Liver (tissue), 9 donors: ENCODE results near the gene ATP11A. TPM values are rescaled to one million over a fixed set of nuclear protein-coding genes. Genes with fewer than 3 reads are reported as not detected.

ENCODE experiments used
- DNase-seq: peaks from one replicate; pipeline ENCODE4 v3.0.0-alpha.2; 2017; ENCODE audit warnings: low spot score
- H3K27ac ChIP-seq, 2 donors: one replicate each; pipeline ENCODE4 v1.7.0; 2013; ENCODE audit warnings: inconsistent platforms in 2 of 2, low read length in 2 of 2, control low read depth in 1 of 2, low read depth in 1 of 2, mild to moderate bottlenecking in 1 of 2
- H3K27me3 ChIP-seq, 4 donors: one replicate each; pipeline versions ENCODE4 v1.6.1 to v1.7.0; 2013; ENCODE audit warnings: low read length in 3 of 4, inconsistent platforms in 1 of 4, mild to moderate bottlenecking in 1 of 4, moderate library complexity in 1 of 4; ENCODE audit not compliant: control insufficient read depth in 4 of 4, insufficient read depth in 4 of 4
- H3K36me3 ChIP-seq, 4 donors: one replicate each; pipeline versions ENCODE4 v1.6.1 to v1.7.0; 2013; ENCODE audit warnings: low read length in 3 of 4, mild to moderate bottlenecking in 3 of 4, low read depth in 1 of 4, moderate library complexity in 1 of 4; ENCODE audit not compliant: control insufficient read depth in 4 of 4, insufficient read depth in 3 of 4
- H3K4me1 ChIP-seq, 4 donors: one replicate each; pipeline versions ENCODE4 v1.6.1 to v1.7.0; 2013; ENCODE audit warnings: low read length in 3 of 4, mild to moderate bottlenecking in 3 of 4, moderate library complexity in 1 of 4; ENCODE audit not compliant: control insufficient read depth in 4 of 4, insufficient read depth in 4 of 4
- H3K4me3 ChIP-seq, 3 donors: one replicate each; pipeline versions ENCODE4 v1.6.1 to v1.7.0; 2013; ENCODE audit warnings: low read length in 3 of 3, control low read depth in 1 of 3, low read depth in 1 of 3, mild to moderate bottlenecking in 1 of 3
- H3K9ac ChIP-seq, 2 donors: one replicate each; pipeline ENCODE4 v1.7.0; 2013; ENCODE audit warnings: low read length in 2 of 2, mild to moderate bottlenecking in 2 of 2, moderate library complexity in 2 of 2, control low read depth in 1 of 2, low read depth in 1 of 2
- H3K9me3 ChIP-seq, 4 donors: one replicate each; pipeline versions ENCODE4 v1.6.1 to v1.7.0; 2013; ENCODE audit warnings: low read length in 3 of 4; ENCODE audit not compliant: control insufficient read depth in 4 of 4
- ATF3 ChIP-seq: IDR thresholded peaks from 2 replicates; pipeline ENCODE4 v1.6.1; 2016; ENCODE audit warnings: antibody characterized with exemption
- CTCF ChIP-seq: fragments of 150-350 bp; IDR thresholded peaks from 2 replicates; pipeline ENCODE4 v1.5.1; 2017; ENCODE audit warnings: improper control_type of control experiment, low read depth, low read length; ENCODE audit not compliant: missing input control
- EGR1 ChIP-seq, 2 donors: IDR thresholded peaks; 2 replicates each; pipeline ENCODE4 v1.6.1; 2016 to 2018; ENCODE audit warnings: antibody characterized with exemption in 2 of 2, low read depth in 2 of 2
- FOXA2 ChIP-seq: IDR thresholded peaks from 2 replicates; pipeline ENCODE4 v1.6.1; 2016; ENCODE audit warnings: antibody characterized with exemption
- GABPA ChIP-seq, 2 donors: IDR thresholded peaks in 1 of 2; conservative IDR thresholded peaks in 1 of 2; 2 replicates each; pipeline ENCODE4 v1.6.1; 2016; ENCODE audit warnings: antibody characterized with exemption in 2 of 2, mild to moderate bottlenecking in 1 of 2, moderate library complexity in 1 of 2
- HNF4A ChIP-seq, 2 donors: conservative IDR thresholded peaks; 2 replicates each; pipeline ENCODE4 v1.6.1; 2016; ENCODE audit warnings: antibody characterized with exemption in 2 of 2, mild to moderate bottlenecking in 2 of 2
- HNF4G ChIP-seq: IDR thresholded peaks from 2 replicates; pipeline ENCODE4 v1.6.1; 2016; ENCODE audit warnings: antibody characterized with exemption
- JUND ChIP-seq, 2 donors: IDR thresholded peaks; 2 replicates each; pipeline ENCODE4 v1.6.1; 2016; ENCODE audit warnings: antibody characterized with exemption in 2 of 2
- MAX ChIP-seq: IDR thresholded peaks from 2 replicates; pipeline ENCODE4 v1.6.1; 2016; ENCODE audit warnings: antibody characterized with exemption
- REST ChIP-seq: IDR thresholded peaks from 2 replicates; pipeline ENCODE4 v1.6.1; 2016; ENCODE audit warnings: antibody characterized with exemption, mild to moderate bottlenecking
- YY1 ChIP-seq: IDR thresholded peaks from 2 replicates; pipeline ENCODE4 v1.6.1; 2016; ENCODE audit warnings: antibody characterized with exemption, mild to moderate bottlenecking
- WGBS: extraction: QIAGEN DNeasy Blood & Tissue Kit; methylation state at CpG from one replicate; pipeline ENCODE4 v1.1.7; 2013; 5-methylcytosine and 5-hydroxymethylcytosine counted together
- polyA plus RNA-seq, 2 donors: library from polyadenylated mRNA; stranded (reverse) in 1 of 2; unstranded in 1 of 2; fragments of 200-250 nt in 1 of 2; fragments of >200 nt in 1 of 2; fragmentation: Nextera tagmentation in 1 of 2; extraction: Ambion mirVana in 1 of 2; gene quantifications; one replicate each; pipeline versions ENCODE4 v1.2.1 to v1.2.3, GENCODE V29; 2013 to 2015
- total RNA-seq, 2 donors: library from RNA; depleted of rRNA; stranded (reverse); fragments of >200 nt; gene quantifications; one replicate each; pipeline ENCODE4 v1.2.3, GENCODE V29; 2014
- donor health status: healthy.
- donor health status: healthy.
- donor health status: healthy.
- donor health status: healthy.
- donor health status: healthy.

ATP11A gene
- total and polyA plus RNA-seq, 4 donors = 8.7 to 27.9 (median 13.8) TPM

GRCh38 chr13:112651750-112652511, 37.9 kb upstream of the ATP11A start:
- no peak for DNase-seq
- 72% methylated on average over 7 of the region's 7 CpGs for WGBS
- H3K27me3 ChIP-seq = no peaks in the 10 kb centered on the region

More at GRCh38 chr13:112651750-112652511, 37.9 kb upstream of the ATP11A start:
- Histone ChIP-seq H3K9me3 (no peaks in the 10 kb centered on the region), H3K36me3 (no peaks in the 10 kb centered on the region), H3K27ac (no peak overlapping the region), H3K4me1 (no peaks in the 10 kb centered on the region), H3K4me3 (no peak overlapping the region), H3K9ac (no peak overlapping the region)
- no peak for TF ChIP-seq MAX
- no peak for TF ChIP-seq FOXA2
- no peak for TF ChIP-seq ATF3
- TF ChIP-seq HNF4G = no peak
- no peak for TF ChIP-seq YY1
- TF ChIP-seq REST = no peak
- no peak for TF ChIP-seq CTCF
- TF ChIP-seq GABPA (IDR thresholded peaks at IDR 0.05 in 1 of 2, conservative IDR thresholded peaks at IDR 0.05 in 1 of 2) = no peak
- TF ChIP-seq EGR1 (IDR thresholded peaks at IDR 0.05; ENCODE audit: low read depth in 2 of 2) = no peak
- TF ChIP-seq JUND (IDR thresholded peaks at IDR 0.05) = no peak
- TF ChIP-seq HNF4A (conservative IDR thresholded peaks at IDR 0.05) = no peak
